Limb (tissue), 2 donors: ENCODE results near the gene PIEZO2.
"Not testable (repeated sequence)": the region's sequence is repeated elsewhere in the genome, so short reads cannot be mapped to it uniquely, and the experiment has no call there.

Experiments used
- DNase-seq, 2 donors: peaks; one replicate each; pipeline ENCODE4 v3.0.0-alpha.2; 2016; ENCODE audit errors: extremely low spot score in 2 of 2

The PIEZO2 gene

DNA sequence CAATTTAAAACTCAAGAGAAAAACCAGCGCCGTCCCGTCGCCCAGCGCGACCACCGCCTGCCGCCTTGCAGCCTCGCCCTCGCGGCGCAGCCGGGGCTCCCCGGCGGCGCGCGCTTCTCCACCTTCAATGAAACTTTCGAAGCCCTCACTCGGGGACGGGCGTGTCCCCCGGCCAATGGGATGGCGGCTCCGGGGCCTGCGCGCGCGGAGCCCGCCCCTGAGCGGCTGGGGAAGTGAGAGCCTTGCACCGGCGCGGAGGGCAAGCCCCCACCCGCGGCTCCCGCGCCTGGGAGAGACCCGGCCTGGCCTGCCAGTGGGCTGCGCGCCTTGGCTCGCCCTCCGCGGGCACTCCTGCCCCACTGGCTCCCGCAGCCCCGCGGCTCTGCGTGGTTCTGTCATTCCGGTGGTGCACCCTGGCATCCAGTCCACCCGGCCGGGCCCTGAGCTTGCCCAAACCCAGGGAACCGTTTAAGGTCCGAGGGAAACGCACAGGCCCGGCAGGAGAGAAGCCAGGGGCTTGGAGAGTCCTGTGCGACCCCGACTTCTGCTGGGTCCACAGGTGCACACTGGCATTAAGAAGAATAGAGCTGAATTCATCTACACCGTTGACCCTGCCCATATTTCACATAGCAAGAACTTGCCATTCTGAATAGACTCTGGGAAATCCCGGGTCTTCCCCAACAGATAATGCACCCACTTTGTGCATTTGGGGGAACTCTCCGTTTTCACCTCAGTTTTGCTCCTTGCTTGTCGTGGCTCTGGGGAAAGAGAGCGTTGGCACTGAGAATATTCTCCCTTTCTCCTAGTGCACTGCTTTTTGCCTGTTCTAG lies at the start of gene PIEZO2:
Gene PIEZO2, minus strand, starts transcription at position 129 of the 830 bp plus-strand sequence. CDS start 981 bp downstream, outside the sequence.
- peak; percentile 77 to 82 for DNase-seq

DNA sequence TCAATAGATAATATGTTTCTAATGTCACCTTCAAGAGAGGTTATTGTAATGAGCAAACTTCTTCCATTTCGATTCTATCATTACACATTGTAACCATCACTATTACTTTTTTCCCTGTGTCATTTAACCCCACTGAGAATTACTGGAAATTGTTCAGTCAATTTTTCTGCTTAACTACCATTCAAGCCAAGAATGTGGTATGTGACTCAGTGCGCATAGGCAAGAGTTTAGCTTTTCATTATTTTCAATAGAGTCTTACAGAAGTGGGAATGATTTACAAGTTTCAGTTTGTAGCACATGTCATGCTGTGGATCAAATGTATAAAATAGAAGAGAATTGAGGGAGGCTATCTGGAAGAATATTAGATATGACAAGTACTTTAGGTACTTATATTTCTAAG lies 34.3 kb upstream of the PIEZO2 start:
- no peak for DNase-seq

GRCh38 chr18:11181629-11182028 lies 32.3 kb upstream of the PIEZO2 start:
- not testable (repeated sequence) for DNase-seq

GRCh38 chr18:11179959-11180519 lies 30.7 kb upstream of the PIEZO2 start:
- DNase-seq, result no peak

DNA sequence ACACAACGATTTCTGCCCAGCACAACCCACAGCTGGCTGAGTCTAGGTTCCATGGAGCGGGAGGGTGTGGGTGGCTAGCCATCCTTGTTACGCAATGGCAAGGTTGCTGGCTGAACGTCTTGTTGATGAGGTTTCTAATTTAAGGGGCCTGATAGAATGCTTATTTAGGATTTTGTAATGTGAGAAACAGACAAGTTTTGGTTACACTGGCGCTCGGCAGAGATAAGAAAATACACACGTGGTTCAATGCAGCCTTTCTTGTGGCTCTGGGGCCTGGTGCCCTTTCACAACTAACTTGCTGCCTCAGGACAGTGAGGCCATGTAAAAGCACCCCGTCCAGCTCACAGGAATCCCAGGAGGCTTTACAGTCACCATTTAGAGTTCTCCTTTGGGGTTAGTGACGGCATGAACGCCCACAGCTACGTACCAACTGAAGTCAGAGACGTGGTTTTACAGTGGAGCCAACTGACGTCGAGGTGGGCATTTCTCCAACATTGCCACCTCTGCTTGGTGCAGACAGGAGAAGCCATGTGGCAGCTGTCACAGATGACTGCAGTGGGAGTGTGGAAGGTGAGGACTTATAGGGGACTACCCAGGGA lies 29.7 kb upstream of the PIEZO2 start:
- DNase-seq, result no peak

- DNase-seq, result no peak
Measured at GRCh38 chr18:11177382-11177781, 28.0 kb upstream of the PIEZO2 start.

GRCh38 chr18:11176481-11176881 lies 27.1 kb upstream of the PIEZO2 start:
- peak in 1 of 2 donors; percentile 42 for DNase-seq

GRCh38 chr18:11175266-11175979 lies 26.1 kb upstream of the PIEZO2 start:
- no peak for DNase-seq

- not testable (repeated sequence) for DNase-seq
Measured at GRCh38 chr18:11174179-11174578, 24.8 kb upstream of the PIEZO2 start.

- DNase-seq, result no peak
Measured at GRCh38 chr18:11167778-11168177, 18.4 kb upstream of the PIEZO2 start.

GRCh38 chr18:11165952-11166351 lies 16.6 kb upstream of the PIEZO2 start:
- DNase-seq, result no peak

GRCh38 chr18:11165138-11165537 lies 15.8 kb upstream of the PIEZO2 start:
- DNase-seq, result no peak

DNA sequence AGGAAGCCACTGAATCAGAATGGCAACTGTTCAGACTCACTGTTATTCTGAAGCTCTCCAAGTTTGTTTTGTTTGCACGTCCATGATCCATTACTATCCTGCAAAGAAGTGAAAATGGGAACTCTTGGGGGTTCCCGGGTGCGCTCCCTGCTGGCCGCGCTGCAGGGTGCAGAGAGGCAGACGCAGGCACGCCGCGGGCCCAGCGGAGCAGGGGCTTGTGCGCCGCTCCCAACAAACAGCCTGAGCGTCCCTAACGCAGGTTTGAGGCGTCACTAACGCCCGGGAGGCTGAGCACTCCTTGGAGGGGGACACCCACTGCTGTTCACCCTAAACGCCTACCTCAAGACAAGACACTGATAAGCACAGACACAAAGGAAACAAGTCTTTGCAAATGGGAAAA lies 14.3 kb upstream of the PIEZO2 start:
- no peak for DNase-seq

DNA sequence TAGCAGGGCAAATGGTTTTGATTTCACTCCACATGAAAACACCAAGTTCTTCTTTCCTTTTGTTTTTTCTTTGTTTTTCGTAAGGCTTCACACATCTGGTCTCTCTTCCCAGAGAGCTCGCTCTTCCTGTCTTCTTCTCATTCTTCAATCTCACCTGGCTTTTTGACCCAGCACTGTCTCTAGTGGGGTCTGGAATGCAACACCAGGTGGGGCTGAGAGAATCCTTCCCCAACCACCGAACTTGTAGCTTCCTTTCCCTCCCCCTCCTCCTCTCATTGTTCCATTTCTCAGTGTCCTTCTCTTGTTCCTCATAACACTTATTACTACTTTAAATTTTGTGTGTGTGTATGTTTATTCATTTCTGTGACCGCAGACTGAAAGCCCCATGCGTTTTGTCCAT lies 13.5 kb upstream of the PIEZO2 start:
- DNase-seq, result no peak

DNA sequence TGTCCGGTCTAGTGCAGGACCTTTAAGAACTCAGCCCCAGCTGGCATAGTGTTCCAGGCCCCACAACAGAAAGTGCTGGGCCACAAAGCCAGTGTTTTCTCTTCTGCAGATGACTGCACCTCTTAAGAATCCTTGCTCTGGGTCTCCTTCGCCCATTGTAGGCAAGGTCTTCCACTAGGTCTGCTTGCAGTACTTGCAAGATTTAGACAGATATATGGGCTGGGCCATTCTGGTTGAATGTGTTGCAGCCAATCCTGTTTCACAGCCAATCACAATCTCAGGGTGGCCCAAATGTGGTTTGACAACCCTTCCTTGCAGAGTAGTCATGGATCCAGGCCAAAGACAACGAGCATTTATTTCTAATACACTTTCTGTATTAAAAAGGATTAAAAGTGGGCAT lies 13.1 kb upstream of the PIEZO2 start:
- DNase-seq, result no peak

DNA sequence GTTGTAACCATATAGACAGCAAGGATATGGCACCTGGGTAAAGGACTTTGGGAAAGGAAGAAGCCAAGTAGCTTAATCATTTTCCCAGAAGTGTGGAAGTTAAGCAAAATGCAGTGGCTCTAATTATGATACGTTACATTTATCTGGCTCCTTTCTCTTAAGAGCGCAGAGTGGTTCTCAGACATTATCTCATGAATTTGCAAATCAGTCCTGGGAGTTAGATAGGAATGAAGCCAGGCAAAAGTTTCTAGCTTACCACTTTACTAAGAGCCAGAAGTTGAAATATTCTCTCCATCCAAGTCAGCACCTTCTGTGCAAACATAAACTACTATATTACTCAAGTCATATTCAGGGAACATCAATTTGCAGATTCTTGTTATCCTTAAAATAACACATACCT lies 10.9 kb upstream of the PIEZO2 start:
- DNase-seq, result no peak

DNA sequence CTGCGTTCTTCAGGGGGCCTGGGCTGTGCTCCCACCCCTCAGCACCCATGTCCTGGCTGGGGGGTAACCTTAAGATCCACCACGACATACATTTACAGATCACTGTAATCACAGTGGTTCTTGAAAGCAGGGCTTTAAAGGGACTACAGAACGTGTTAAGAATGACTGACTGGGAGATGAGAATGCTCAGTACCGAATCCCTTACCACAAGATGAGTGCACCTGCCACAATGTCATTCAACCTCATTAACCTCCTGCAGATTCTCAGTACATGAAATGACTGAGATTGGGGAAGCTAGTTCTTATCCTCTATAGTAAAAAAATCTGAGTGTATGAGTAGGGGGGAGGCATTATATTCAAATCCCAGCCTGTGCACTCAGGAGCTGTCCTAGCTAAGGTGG lies 10.5 kb upstream of the PIEZO2 start:
- no peak for DNase-seq

DNA sequence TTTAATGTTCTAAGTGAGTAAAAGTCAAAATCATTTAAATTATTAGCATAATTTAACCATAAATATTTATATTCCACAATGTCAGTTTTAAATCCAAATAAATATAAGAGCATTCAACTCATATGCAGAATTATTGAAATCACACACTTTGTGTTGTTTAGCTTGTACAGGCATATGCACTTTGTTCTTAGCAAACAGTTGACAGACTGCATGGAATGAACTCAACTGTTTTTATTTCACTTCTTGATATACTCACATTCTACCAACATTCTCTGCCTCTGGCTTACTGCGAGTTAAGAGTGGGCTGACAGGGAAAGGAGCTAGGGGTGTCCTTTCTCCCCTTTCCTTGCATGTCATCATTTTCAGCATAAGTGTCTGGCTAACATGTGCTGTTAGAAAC lies 7.6 kb upstream of the PIEZO2 start:
- DNase-seq, result no peak

- DNase-seq, result no peak
Measured at GRCh38 chr18:11155034-11155759, 5.8 kb upstream of the PIEZO2 start.

GRCh38 chr18:11154368-11154989 lies 5.1 kb upstream of the PIEZO2 start:
- DNase-seq, result peak in 1 of 2 donors; percentile 69

DNA sequence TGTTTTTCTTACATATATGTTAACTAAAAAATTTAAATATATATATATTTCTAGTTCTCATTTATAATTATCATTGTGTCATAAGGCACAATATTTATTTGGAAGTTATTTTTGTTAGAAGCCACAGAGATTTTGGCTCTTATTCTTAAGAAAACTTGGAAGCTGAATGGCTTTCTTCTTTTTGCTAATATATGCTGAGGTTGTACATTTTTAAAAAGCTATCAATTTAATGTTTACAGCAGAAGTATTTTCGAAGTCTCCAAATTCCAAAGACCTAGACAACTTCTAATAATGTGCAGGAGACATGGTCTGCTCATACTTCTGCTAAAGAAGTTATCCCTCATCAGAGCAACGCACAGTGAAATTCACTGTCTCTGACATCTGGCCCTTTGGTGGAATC lies 3.7 kb upstream of the PIEZO2 start:
- DNase-seq, result no peak
